ENCODE data around the gene MAGEH1. TPM values are rescaled to one million over a fixed set of nuclear protein-coding genes. Genes with fewer than 3 reads are reported as not detected.

MAGEH1 gene
- polyA plus RNA-seq, 1 experiment = 41.9 TPM

GRCh38 chrX:55488593-55489313 lies 36.8 kb downstream of the MAGEH1 start:
- Histone ChIP-seq H3K9me3 (ENCODE audit: control insufficient read depth, insufficient read depth, low read length) (no peaks in the 10 kb centered on the region), H3K27ac (ENCODE audit: low read depth, low read length) (peak overlapping the region; percentile 80), H3K27me3 (ENCODE audit: control insufficient read depth, insufficient read depth, low read length) (no peaks in the 10 kb centered on the region), H3K4me3 (ENCODE audit: low read depth, low read length) (peak overlapping the region; percentile 71)
- CTCF ChIA-PET = interaction anchor here (1.3 to 1.4 kb wide), 2 partner anchors 229 to 353 kb away, joined by 5 to 7 read pairs; partner anchors contain the start of gene RRAGB
- TF ChIP-seq CTCF (IDR thresholded peaks at IDR 0.05; ENCODE audit: low read depth, low read length) = no peak
- POLR2A ChIA-PET = interaction anchor here (0.6 to 1.5 kb wide), 3 partner anchors 37 to 327 kb away, joined by 3 to 13 read pairs (median 5); partner anchors contain the start of genes MAGEH1 and RRAGB
- no peak for DNase-seq (ENCODE audit: low read depth, low spot score)

GRCh38 chrX:55489314-55490009 lies 37.5 kb downstream of the MAGEH1 start, which contains the start of gene USP51:
USP51 (minus strand) TSS chrX:55489848; CDS start chrX:55488939, 909 bp downstream.
- TF ChIP-seq CTCF (IDR thresholded peaks at IDR 0.05; ENCODE audit: low read depth, low read length) = peak; percentile 4; the same call in 1 of the 2 replicates
- peak within 1 kb of the TSS; percentile 80 for H3K27ac ChIP-seq (ENCODE audit: low read depth, low read length)
- ChIA-PET CTCF (interaction anchor here (1.3 to 1.4 kb wide), 2 partner anchors 228 to 354 kb away, joined by 5 to 7 read pairs; partner anchors contain the start of gene RRAGB), POLR2A (interaction anchor here (1.5 kb wide), 2 partner anchors 37 to 228 kb away, joined by 5 to 13 read pairs; partner anchors contain the start of genes MAGEH1 and RRAGB)
- H3K9me3 ChIP-seq (ENCODE audit: control insufficient read depth, insufficient read depth, low read length) = no peaks in the 10 kb centered on the region
- H3K27me3 ChIP-seq (ENCODE audit: control insufficient read depth, insufficient read depth, low read length) = no peaks in the 10 kb centered on the region
- H3K4me3 ChIP-seq (ENCODE audit: low read depth, low read length) = peak within 1 kb of the TSS; percentile 71
- no peak for DNase-seq (ENCODE audit: low read depth, low spot score)

GRCh38 chrX:55490121-55490520 lies 38.2 kb downstream of the MAGEH1 start:
- Histone ChIP-seq H3K27me3 (ENCODE audit: control insufficient read depth, insufficient read depth, low read length) (no peaks in the 10 kb centered on the region), H3K9me3 (ENCODE audit: control insufficient read depth, insufficient read depth, low read length) (no peaks in the 10 kb centered on the region), H3K4me3 (ENCODE audit: low read depth, low read length) (peak overlapping the region; percentile 71), H3K27ac (ENCODE audit: low read depth, low read length) (peak overlapping the region; percentile 80)
- POLR2A ChIA-PET = no interaction called here
- DNase-seq (ENCODE audit: low read depth, low spot score) = no peak
- no peak for TF ChIP-seq CTCF (IDR thresholded peaks at IDR 0.05; ENCODE audit: low read depth, low read length)
- CTCF ChIA-PET = interaction anchor here (1.3 to 1.4 kb wide), 2 partner anchors 227 to 355 kb away, joined by 5 to 7 read pairs; partner anchors contain the start of gene RRAGB

GRCh38 chrX:55490974-55491373 lies 39.0 kb downstream of the MAGEH1 start:
- TF ChIP-seq CTCF (IDR thresholded peaks at IDR 0.05; ENCODE audit: low read depth, low read length) = no peak
- H3K27me3 ChIP-seq (ENCODE audit: control insufficient read depth, insufficient read depth, low read length) = no peaks in the 10 kb centered on the region
- no peaks in the 10 kb centered on the region for H3K9me3 ChIP-seq (ENCODE audit: control insufficient read depth, insufficient read depth, low read length)
- POLR2A ChIA-PET = no interaction called here
- H3K4me3 ChIP-seq (ENCODE audit: low read depth, low read length) = no peak overlapping the region
- CTCF ChIA-PET = no interaction called here
- no peak overlapping the region for H3K27ac ChIP-seq (ENCODE audit: low read depth, low read length)
- no peak for DNase-seq (ENCODE audit: low read depth, low spot score)

Small RNAs within 50 kb of the gene (small RNA-seq; reads per million reads assigned to genes)
- gene MIR4536-2 (ENCODE audit: insufficient read length, low read depth) = not detected

Other genes with a start within 250 kb of the MAGEH1 start
- gene PAGE5, start 231.8 kb upstream of the MAGEH1 start, polyA plus RNA-seq (2011; rRNA removed) = not detected in 2 replicates
- not detected in 2 replicates for gene PAGE3, start 187.2 kb upstream of the MAGEH1 start, polyA plus RNA-seq (2011; rRNA removed)
- gene USP51, start 37.7 kb downstream of the MAGEH1 start, polyA plus RNA-seq (2011; rRNA removed) = 0.96 and 1.4 TPM in 2 replicates
- gene FOXR2, start 171.3 kb downstream of the MAGEH1 start, polyA plus RNA-seq (2011; rRNA removed) = not detected in 2 replicates

Data from AG04450 (cell line).